HEK293 (cell line): Measurements from ENCODE around the gene DDX46.

Experiments
- BCL11B ChIP-seq: fragments of 450-650 bp; formaldehyde crosslinking; IDR thresholded peaks from 2 replicates; pipeline ENCODE4 v1.5.1; 2016; ENCODE audit warnings: low read depth, missing biosample characterization, missing genetic modification characterization
- PRDM1 ChIP-seq: fragments of 450-650 bp; formaldehyde crosslinking; IDR thresholded peaks from 2 replicates; pipeline ENCODE4; 2016; ENCODE audit warnings: missing biosample characterization, missing genetic modification characterization
- PRDM4 ChIP-seq: fragments of 450-650 bp; formaldehyde crosslinking; IDR thresholded peaks from 2 replicates; pipeline ENCODE4 v1.5.1; 2017; ENCODE audit warnings: missing biosample characterization, missing genetic modification characterization
- TCF7L2 ChIP-seq: IDR thresholded peaks from 2 replicates; pipeline ENCODE4 v1.6.1; 2011; ENCODE audit warnings: low read depth, mild to moderate bottlenecking, inconsistent platforms, low read length, moderate library complexity, borderline replicate concordance
- ZBTB20 ChIP-seq: fragments of 450-650 bp; formaldehyde crosslinking; IDR thresholded peaks from 2 replicates; pipeline ENCODE4 v1.5.1; 2016; ENCODE audit warnings: missing biosample characterization, missing genetic modification characterization
- ZFP41 ChIP-seq: fragments of 450-650 bp; formaldehyde crosslinking; IDR thresholded peaks from 2 replicates; pipeline ENCODE4 v1.5.1; 2016; ENCODE audit warnings: missing biosample characterization, missing genetic modification characterization, borderline replicate concordance
- ZNF121 ChIP-seq: fragments of 450-650 bp; formaldehyde crosslinking; IDR thresholded peaks from 2 replicates; pipeline ENCODE4 v1.5.1; 2016; ENCODE audit warnings: missing biosample characterization, missing genetic modification characterization
- ZNF132 ChIP-seq: fragments of 450-650 bp; formaldehyde crosslinking; IDR thresholded peaks from 2 replicates; pipeline ENCODE4 v1.5.1; 2017; ENCODE audit warnings: missing biosample characterization, missing genetic modification characterization, borderline replicate concordance
- ZNF133 ChIP-seq: fragments of 450-650 bp; formaldehyde crosslinking; IDR thresholded peaks from 2 replicates; pipeline ENCODE4 v1.5.1; 2016; ENCODE audit warnings: missing biosample characterization, missing genetic modification characterization
- ZNF138 ChIP-seq: fragments of 450-650 bp; formaldehyde crosslinking; IDR thresholded peaks from 2 replicates; pipeline ENCODE4 v1.5.1; 2016; ENCODE audit warnings: missing biosample characterization, missing genetic modification characterization, borderline replicate concordance
- ZNF155 ChIP-seq: fragments of 450-650 bp; formaldehyde crosslinking; IDR thresholded peaks from 2 replicates; pipeline ENCODE4 v1.5.1; 2016; ENCODE audit warnings: missing biosample characterization, missing genetic modification characterization
- ZNF16 ChIP-seq: fragments of 450-650 bp; formaldehyde crosslinking; IDR thresholded peaks from 2 replicates; pipeline ENCODE4 v1.5.1; 2016; ENCODE audit warnings: low read depth, missing biosample characterization, missing genetic modification characterization
- ZNF248 ChIP-seq: fragments of 450-650 bp; formaldehyde crosslinking; IDR thresholded peaks from 2 replicates; pipeline ENCODE4 v1.5.1; 2017; ENCODE audit warnings: missing biosample characterization, missing genetic modification characterization
- ZNF292 ChIP-seq: fragments of 450-650 bp; formaldehyde crosslinking; IDR thresholded peaks from 2 replicates; pipeline ENCODE4 v1.5.1; 2016; ENCODE audit warnings: low read depth, missing biosample characterization, missing genetic modification characterization, borderline replicate concordance
- ZNF366 ChIP-seq: fragments of 450-650 bp; formaldehyde crosslinking; conservative IDR thresholded peaks from 2 replicates; pipeline ENCODE4 v1.5.1; 2016; ENCODE audit warnings: missing biosample characterization, missing genetic modification characterization
- ZNF37A ChIP-seq: fragments of 450-650 bp; IDR thresholded peaks from 2 replicates; pipeline ENCODE4 v1.5.1; 2018; ENCODE audit warnings: missing biosample characterization, missing genetic modification characterization
- ZNF473 ChIP-seq: fragments of 450-650 bp; formaldehyde crosslinking; IDR thresholded peaks from 2 replicates; pipeline ENCODE4 v1.5.1; 2017; ENCODE audit warnings: missing biosample characterization, missing genetic modification characterization
- ZNF544 ChIP-seq: fragments of 450-650 bp; formaldehyde crosslinking; IDR thresholded peaks from 2 replicates; pipeline ENCODE4 v1.5.0; 2017; ENCODE audit warnings: missing biosample characterization, missing genetic modification characterization
- ZNF558 ChIP-seq: fragments of 450-650 bp; formaldehyde crosslinking; IDR thresholded peaks from 2 replicates; pipeline ENCODE4 v1.5.1; 2016; ENCODE audit warnings: missing biosample characterization, missing genetic modification characterization
- ZNF624 ChIP-seq: fragments of 450-650 bp; formaldehyde crosslinking; IDR thresholded peaks from 2 replicates; pipeline ENCODE4 v1.5.1; 2017; ENCODE audit warnings: missing biosample characterization, missing genetic modification characterization
- ZNF660 ChIP-seq: fragments of 450-650 bp; IDR thresholded peaks from 2 replicates; pipeline ENCODE4 v1.5.1; 2018; ENCODE audit warnings: missing biosample characterization, mild to moderate bottlenecking, missing genetic modification characterization
- ZNF664 ChIP-seq: fragments of 450-650 bp; formaldehyde crosslinking; IDR thresholded peaks from 2 replicates; pipeline ENCODE4 v1.5.1; 2016; ENCODE audit warnings: missing biosample characterization, missing genetic modification characterization
- ZNF670 ChIP-seq: fragments of 450-650 bp; formaldehyde crosslinking; IDR thresholded peaks from 2 replicates; pipeline ENCODE4 v1.5.1; 2016; ENCODE audit warnings: missing biosample characterization, missing genetic modification characterization, low read depth
- ZNF785 ChIP-seq: fragments of 450-650 bp; formaldehyde crosslinking; IDR thresholded peaks from 2 replicates; pipeline ENCODE4 v1.5.1; 2016; ENCODE audit warnings: missing biosample characterization, missing genetic modification characterization
- ZNF792 ChIP-seq: fragments of 450-650 bp; formaldehyde crosslinking; IDR thresholded peaks from 2 replicates; pipeline ENCODE4 v1.5.1; 2016; ENCODE audit warnings: missing biosample characterization, missing genetic modification characterization
- ZNF837 ChIP-seq: fragments of 450-650 bp; formaldehyde crosslinking; IDR thresholded peaks from 2 replicates; pipeline ENCODE4 v1.5.1; 2016; ENCODE audit warnings: missing biosample characterization, missing genetic modification characterization
- ZSCAN16 ChIP-seq: fragments of 450-650 bp; formaldehyde crosslinking; IDR thresholded peaks from 2 replicates; pipeline ENCODE4 v1.5.1; 2016; ENCODE audit warnings: missing biosample characterization, missing genetic modification characterization
- ZSCAN23 ChIP-seq: fragments of 450-650 bp; formaldehyde crosslinking; IDR thresholded peaks from 2 replicates; pipeline ENCODE4 v1.5.1; 2016; ENCODE audit warnings: missing biosample characterization, missing genetic modification characterization
- TF ChIP-seq, protein P1 (sequence below): fragments of 450-650 bp; formaldehyde crosslinking; IDR thresholded peaks from 2 replicates; pipeline ENCODE4 v1.5.1; 2016; ENCODE audit warnings: missing biosample characterization, missing genetic modification characterization
- TF ChIP-seq, protein P2 (sequence below): fragments of 450-650 bp; formaldehyde crosslinking; IDR thresholded peaks from 2 replicates; pipeline ENCODE4 v1.5.1; 2016; ENCODE audit warnings: missing biosample characterization, missing genetic modification characterization
- TF ChIP-seq, protein P3 (sequence below): fragments of 450-650 bp; formaldehyde crosslinking; IDR thresholded peaks from 2 replicates; pipeline ENCODE4 v1.5.1; 2016; ENCODE audit warnings: missing biosample characterization, missing genetic modification characterization

The DDX46 gene

DNA sequence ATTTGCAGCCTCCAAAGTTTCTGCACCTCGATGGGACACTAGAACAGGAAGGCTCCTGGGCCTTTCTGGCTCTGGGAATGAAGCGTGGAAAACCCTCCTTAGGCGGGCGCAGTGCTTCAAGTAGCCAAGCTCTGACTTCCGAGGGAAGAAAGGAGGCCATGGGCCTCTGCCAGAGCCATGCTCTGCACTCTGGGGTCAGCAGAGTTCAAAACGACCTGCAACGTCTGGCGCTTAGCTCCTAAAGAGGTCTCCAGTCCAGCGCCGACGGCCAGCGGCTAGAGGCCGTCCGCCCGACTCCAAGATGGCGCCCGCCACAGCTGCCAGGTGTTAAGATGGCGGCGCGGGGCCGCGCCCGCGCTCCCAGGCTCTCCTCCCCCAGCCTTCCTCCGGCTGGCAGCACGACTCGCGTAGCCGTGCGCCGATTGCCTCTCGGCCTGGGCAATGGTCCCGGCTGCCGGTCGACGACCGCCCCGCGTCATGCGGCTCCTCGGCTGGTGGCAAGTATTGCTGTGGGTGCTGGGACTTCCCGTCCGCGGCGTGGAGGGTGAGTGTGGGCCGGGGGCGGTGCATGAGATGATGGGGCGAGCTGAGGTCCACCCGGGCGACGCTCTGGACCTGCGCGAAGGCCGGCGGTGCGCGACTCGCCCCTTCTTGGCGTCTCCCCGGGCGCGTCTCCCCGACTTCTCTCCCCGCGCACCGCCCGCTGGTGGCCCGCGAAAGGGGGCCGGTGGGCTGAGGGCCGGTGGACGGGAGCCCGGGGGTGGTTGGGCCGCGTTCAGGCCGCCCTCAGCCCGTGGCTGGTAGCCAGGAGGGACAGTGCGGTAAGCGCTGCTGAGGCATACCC lies 115.6 kb downstream of the DDX46 start, which contains the start of gene TXNDC15 (continued):
- TF ChIP-seq ZNF132 (tag by site-specific recombination) = no peak
- TF ChIP-seq ZNF248 (tag by site-specific recombination) = no peak
- TF ChIP-seq, protein P1, sequence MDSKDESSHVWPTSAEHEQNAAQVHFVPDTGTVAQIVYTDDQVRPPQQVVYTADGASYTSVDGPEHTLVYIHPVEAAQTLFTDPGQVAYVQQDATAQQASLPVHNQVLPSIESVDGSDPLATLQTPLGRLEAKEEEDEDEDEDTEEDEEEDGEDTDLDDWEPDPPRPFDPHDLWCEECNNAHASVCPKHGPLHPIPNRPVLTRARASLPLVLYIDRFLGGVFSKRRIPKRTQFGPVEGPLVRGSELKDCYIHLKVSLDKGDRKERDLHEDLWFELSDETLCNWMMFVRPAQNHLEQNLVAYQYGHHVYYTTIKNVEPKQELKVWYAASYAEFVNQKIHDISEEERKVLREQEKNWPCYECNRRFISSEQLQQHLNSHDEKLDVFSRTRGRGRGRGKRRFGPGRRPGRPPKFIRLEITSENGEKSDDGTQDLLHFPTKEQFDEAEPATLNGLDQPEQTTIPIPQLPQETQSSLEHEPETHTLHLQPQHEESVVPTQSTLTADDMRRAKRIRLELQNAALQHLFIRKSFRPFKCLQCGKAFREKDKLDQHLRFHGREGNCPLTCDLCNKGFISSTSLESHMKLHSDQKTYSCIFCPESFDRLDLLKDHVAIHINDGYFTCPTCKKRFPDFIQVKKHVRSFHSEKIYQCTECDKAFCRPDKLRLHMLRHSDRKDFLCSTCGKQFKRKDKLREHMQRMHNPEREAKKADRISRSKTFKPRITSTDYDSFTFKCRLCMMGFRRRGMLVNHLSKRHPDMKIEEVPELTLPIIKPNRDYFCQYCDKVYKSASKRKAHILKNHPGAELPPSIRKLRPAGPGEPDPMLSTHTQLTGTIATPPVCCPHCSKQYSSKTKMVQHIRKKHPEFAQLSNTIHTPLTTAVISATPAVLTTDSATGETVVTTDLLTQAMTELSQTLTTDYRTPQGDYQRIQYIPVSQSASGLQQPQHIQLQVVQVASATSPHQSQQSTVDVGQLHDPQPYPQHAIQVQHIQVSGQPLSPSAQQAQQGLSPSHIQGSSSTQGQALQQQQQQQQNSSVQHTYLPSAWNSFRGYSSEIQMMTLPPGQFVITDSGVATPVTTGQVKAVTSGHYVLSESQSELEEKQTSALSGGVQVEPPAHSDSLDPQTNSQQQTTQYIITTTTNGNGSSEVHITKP (tag by site-specific recombination) = peak; percentile 29; the same call in 1 of the 2 replicates
- TF ChIP-seq ZFP41 (tag by site-specific recombination) = 0 out of 2 replicates have a peak, but pooled peaks have one; percentile 58
- no peak for TF ChIP-seq ZNF366 (tag by site-specific recombination)
- TF ChIP-seq ZSCAN16 = 0 out of 2 replicates have a peak, but pooled peaks have one; percentile 16
- TF ChIP-seq ZSCAN23 (tag by site-specific recombination) = peak; percentile 65; the same call in 1 of the 2 replicates
- no peak for TF ChIP-seq ZNF544 (tag by site-specific recombination)
- no peak for TF ChIP-seq ZNF792
- no peak for TF ChIP-seq PRDM1 (tag by site-specific recombination)
- TF ChIP-seq ZNF660 (tag by site-specific recombination) = peak; percentile 76
- no peak for TF ChIP-seq ZNF664 (tag by site-specific recombination)
- no peak for TF ChIP-seq ZNF670 (tag by site-specific recombination)
- TF ChIP-seq ZNF837 = no peak
- no peak for TF ChIP-seq ZNF138 (tag by site-specific recombination)
- TF ChIP-seq, protein P2, sequence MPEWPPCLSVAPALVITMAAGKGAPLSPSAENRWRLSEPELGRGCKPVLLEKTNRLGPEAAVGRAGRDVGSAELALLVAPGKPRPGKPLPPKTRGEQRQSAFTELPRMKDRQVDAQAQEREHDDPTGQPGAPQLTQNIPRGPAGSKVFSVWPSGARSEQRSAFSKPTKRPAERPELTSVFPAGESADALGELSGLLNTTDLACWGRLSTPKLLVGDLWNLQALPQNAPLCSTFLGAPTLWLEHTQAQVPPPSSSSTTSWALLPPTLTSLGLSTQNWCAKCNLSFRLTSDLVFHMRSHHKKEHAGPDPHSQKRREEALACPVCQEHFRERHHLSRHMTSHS (tag by site-specific recombination) = no peak
- TF ChIP-seq ZNF558 (tag by site-specific recombination) = no peak
- peak; percentile 95 for TF ChIP-seq ZBTB20 (tag by site-specific recombination)
- TF ChIP-seq ZNF133 = no peak
- TF ChIP-seq ZNF473 (tag by site-specific recombination) = no peak
- TF ChIP-seq ZNF37A (tag by site-specific recombination) = no peak
- no peak for TF ChIP-seq ZNF16 (tag by site-specific recombination)
- TF ChIP-seq ZNF155 (tag by site-specific recombination) = no peak
- no peak for TF ChIP-seq BCL11B
- TF ChIP-seq ZNF121 (tag by site-specific recombination) = peak; percentile 83; the same call in 1 of the 2 replicates
- TF ChIP-seq ZNF624 (tag by site-specific recombination) = 0 out of 2 replicates have a peak, but pooled peaks have one; percentile 15
- TF ChIP-seq, protein P3, sequence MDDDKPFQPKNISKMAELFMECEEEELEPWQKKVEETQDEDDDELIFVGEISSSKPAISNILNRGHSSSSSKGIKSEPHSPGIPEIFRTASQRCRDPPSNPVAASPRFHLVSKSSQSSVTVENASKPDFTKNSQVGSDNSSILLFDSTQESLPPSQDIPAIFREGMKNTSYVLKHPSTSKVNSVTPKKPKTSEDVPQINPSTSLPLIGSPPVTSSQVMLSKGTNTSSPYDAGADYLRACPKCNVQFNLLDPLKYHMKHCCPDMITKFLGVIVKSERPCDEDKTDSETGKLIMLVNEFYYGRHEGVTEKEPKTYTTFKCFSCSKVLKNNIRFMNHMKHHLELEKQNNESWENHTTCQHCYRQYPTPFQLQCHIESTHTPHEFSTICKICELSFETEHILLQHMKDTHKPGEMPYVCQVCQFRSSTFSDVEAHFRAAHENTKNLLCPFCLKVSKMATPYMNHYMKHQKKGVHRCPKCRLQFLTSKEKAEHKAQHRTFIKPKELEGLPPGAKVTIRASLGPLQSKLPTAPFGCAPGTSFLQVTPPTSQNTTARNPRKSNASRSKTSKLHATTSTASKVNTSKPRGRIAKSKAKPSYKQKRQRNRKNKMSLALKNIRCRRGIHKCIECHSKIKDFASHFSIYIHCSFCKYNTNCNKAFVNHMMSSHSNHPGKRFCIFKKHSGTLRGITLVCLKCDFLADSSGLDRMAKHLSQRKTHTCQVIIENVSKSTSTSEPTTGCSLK (tag by site-specific recombination) = no peak
- no peak for TF ChIP-seq ZNF292
- no peak for TF ChIP-seq TCF7L2
- peak; percentile 45; the same call in 1 of the 2 replicates for TF ChIP-seq PRDM4 (tag by site-specific recombination)
- no peak for TF ChIP-seq ZNF785 (tag by site-specific recombination)
